NCI-H187 treated with DMSO at 0.1 percent for 48 hours (cell line): ENCODE results near the gene BCKDHB.
"Not testable (repeated sequence)": the region's sequence is repeated elsewhere in the genome, so short reads cannot be mapped to it uniquely, and the experiment has no call there.

Experiments
- DNase-seq: peaks from one replicate; lab custom pipeline; 2025; lab: John Stamatoyannopoulos, UW

The BCKDHB gene

DNA sequence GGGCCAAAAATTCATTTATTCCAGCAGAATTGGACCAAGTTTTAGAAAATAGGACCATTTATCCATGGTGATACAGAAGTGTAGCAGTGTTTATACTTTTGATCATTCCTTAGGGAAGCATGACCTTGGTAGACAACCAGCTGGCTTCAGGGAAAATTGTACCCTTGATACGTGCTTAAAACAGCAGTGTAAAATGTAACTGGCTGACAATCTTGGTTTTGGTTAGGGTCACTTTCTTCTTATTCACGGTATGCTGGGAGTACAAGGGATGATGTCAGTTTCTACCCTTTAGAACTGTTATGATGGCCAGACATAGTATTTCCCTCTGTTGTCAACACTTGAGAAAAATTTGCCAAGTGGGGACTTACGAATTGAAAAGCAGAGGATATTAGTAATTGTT lies 157.1 kb downstream of the BCKDHB start:
- no peak for DNase-seq

DNA sequence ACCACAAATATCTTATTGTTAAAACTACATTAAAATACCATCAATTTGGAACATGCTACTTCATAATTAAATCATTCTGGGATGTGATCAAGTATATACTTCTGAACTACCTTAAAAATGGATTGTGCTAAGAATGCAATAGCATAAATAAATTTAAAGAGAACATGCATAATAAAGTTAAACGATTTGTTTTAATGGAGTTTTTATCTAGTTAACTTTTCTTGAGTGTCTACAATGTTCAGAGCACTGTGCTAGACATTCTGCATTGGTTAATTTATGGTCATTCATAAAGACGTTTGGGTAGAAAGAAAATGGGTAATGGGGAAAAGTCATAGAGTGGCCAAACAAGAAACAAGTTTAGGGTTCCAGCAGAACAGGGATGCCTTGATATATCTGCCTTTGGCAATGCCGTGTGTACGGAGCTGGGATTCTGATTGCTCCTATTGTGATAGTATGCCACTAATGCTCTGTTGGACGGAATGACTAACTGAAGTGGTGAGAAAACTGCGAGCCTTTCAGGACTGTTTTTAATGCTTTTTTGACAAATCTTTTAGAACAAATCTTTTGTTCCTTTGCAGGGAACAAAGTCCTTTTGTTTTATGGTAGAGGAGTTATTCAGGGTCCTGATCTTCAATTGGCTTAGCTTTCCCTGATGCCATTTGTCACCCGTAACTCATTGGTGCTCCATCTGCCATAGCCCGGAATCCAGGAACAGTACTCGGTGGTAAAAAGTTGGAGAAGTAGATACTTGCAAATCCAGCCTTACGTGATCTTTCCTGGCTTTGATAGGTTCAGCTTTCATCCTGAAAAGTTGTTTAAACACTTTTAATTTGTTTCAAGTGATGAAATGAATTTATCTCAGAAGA lies 162.6 kb downstream of the BCKDHB start:
- no peak for DNase-seq

DNA sequence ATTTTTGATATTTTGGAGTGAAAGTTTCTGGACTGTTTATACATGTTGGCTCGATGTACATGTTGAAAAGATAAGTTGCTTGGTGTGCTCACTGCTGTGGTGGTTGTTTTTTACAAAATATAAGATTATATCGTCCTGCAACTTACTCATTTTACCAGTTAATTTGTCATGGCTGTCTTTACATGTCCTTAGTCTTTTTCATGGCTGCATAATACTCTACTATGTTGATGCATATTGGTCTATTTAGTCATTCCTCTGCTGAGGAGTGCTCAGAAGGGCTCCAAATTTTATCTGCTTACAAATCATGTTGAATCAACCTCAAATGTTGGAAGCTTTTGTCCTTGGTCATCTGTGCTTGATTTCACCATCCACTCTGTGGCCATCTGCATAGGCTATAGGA lies 164.6 kb downstream of the BCKDHB start:
- DNase-seq, result no peak

DNA sequence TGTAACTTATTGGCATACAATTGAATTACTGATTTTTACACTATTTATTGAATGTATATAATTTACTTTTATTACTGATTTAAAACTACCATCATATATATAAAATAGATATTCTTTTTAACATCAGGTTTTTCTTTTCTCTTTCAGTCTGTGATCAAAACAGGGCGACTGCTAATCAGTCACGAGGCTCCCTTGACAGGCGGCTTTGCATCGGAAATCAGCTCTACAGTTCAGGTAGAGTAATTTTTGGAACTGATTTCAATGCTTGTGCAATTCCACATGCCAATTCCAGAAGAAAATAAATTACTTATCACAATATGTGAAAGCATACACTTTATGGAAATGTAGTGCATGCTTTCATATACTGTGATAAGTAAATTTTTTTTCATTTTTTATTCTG lies 166.5 kb downstream of the BCKDHB start:
- no peak for DNase-seq

DNA sequence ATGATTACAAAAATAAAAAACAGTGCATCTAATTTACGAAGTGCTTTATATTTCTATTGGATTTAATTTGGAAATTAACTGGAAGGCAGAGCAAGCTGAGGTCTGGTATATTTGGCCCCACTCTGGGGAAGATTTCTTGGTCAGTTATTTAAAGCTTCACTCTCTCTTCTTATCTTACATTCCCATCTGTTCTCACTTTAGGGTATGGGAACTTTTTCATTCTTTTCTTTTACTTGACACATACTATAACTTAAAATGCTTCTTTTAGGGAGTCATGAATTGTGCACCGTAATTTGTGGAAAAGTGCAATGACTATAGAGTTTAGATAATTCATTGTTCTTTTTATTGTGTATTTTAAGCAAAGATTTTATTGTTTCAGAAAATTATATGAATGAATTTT lies 170.4 kb downstream of the BCKDHB start:
- DNase-seq, result no peak

DNA sequence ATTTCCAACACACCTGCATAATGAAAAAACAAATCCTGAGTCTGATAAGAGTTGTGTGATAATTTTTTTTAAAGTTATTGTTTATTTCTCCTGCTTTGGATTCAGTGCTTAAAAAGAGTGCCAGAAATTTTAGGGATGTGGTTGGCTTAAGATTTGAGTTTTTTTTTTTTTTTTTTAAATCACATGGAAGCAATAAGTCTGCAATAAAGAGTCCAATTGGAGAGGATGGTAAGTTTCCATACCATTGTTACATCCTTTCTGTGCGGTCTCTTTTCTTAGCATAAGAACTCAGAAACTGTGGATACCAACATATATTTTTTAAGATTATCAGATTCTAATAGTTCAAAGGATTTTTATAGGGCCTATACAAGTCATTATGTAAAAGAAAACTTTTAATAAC lies 171.0 kb downstream of the BCKDHB start:
- no peak for DNase-seq

DNA sequence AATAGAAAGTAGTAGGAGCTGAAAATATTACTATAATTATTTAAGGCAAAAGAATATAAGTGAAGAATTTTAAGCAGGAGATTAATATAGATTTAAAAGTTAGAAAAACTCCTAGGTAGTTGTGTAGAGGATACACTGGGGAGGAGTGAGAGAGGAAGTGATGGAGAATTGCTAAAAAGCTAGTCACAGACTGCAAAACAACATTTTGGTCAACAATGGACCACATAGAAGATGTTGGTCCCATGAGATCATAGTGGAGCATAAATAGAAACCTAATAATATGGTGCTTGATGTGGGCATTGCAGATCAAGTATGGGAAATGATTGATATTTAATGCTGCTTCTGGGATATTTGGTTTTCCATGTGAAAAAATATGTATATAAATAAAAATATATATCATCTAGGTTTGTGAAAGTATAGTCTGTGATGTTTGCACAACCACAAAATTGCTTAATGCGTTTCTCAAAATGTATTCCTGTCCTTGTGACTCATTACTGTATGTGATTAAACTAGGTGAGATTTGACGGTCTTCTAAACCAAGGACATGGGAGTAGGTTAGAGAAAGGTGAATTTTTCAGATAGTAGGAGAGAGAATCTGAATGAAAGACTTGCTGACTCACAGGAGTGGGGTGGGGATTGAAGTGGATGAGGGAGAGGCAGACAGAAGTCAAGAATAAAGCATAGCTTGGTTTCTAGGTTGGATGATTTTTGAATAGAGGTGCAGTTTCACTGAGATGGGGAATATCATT lies 174.0 kb downstream of the BCKDHB start:
- DNase-seq, result no peak

DNA sequence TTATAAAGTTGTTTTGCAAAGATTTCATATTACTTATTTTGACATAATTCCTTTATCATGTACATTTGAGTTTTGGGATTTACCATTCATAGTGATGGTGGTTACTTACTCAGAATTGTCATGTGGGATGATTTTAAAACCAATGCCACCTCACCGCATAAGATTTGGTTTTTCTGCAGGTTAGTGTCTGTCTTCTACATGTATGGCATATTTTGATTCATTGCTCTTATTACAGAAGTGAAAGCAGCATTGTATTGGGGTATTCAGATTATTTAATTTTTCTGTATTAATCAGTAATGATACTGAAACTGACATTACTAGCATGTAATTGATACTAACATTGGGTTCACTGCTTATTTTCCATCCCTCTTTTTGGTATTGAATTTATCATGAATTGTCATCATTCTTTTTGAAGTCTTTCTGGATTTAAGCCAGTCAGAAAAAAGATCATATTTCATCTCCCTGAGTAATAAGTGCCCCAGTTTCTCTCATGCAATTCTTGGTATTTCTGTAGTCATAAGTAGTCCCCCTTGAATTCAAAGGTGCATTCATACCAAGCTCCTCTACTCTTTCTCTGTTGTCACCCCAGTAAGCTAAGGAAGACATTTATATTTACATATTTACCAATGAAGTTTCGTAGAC lies 176.6 kb downstream of the BCKDHB start:
- DNase-seq, result no peak

DNA sequence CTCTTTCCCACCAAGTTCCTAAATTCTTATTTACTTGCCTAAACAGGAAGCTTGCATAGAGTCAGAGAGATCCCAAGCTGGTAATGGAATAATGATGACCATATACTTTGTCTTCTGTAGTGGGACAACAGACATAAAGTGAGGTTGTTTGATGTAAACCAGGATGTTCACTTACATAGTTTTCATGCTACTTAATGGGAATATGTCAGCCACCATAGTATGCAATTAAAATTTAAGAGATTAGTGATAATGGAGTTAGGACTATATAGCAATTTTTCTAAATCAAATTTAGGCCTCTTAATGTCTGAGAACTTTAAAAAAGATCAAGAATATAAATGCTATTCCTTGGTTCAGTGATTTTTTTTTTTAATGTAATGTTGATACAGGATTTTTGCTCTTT lies 180.6 kb downstream of the BCKDHB start:
- DNase-seq, result no peak

DNA sequence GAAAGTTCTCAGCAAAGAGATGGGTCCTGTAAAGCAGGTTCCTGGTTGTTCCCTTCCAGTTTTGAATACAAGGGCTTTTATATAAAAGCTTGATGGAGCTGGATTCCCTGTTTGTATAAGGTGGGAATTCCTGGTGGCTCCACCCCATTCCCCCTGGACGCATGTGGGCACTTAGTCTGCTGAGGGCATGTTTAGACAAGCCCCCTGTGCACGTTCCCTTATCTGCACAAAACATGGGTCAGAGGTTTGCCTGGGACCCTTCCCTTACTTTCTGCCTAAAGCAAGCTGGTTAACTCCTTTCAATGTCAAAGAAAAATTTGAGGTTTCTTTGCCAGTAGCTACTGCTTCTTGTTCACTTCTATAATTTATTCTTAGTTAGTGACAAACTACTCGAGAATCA lies 181.1 kb downstream of the BCKDHB start:
- no peak for DNase-seq

DNA sequence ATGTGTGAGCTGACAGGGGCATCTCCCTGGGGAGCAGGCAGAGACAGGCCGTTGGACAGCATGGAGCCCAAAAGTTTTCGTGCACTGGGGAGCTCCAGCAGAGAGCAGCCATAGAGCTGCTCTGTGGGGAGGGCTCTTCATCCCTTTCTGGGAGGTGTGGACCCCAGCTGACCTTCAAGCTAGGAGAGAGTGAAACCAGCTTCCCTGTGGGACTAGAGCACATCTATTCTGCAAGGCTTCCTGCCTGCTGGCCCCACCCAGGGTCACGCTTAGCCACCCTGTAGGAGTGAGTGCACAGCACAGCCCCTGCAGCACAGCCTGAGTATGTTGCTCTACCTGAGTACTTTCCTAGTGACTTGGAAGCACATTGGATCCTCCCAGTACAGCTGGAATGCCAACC lies 183.3 kb downstream of the BCKDHB start:
- no peak for DNase-seq

DNA sequence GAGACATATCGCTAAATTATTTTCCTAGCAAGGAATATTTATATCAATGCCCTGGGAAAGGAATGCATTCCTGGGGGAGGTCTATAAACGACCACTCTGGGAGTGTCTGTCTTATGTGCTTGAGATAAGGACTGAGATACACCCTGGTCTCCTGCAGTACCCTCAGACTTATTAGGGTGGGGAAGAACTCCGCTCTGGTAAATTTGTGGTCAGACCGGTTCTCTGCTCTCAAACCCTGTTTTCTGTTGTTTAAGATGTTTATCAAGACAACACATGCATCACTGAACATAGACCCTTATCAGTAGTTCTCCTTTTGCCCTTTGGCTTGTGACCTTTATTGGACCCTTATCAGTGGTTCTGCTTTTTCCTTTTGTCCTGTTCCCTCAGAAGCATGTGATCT lies 188.1 kb downstream of the BCKDHB start:
- not testable (repeated sequence) for DNase-seq

DNA sequence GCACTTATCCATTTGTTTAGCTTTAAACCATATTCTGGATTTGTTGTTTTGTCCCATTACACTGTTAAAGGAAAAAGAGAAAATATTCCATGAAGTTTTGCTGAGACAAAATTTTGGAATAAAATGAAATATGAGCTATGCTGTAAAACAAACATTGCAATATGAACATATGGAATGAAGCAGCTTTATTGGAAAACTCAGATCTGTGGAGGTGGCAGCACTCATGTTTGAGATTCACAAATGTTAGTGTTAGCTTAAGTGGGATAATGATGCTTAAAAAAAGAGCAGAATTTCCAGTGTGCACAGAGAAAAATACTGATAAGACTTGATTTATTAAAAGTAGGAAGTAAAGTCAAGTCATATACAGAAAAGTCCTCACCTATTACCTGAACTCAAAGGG lies 196.2 kb downstream of the BCKDHB start:
- no peak for DNase-seq

DNA sequence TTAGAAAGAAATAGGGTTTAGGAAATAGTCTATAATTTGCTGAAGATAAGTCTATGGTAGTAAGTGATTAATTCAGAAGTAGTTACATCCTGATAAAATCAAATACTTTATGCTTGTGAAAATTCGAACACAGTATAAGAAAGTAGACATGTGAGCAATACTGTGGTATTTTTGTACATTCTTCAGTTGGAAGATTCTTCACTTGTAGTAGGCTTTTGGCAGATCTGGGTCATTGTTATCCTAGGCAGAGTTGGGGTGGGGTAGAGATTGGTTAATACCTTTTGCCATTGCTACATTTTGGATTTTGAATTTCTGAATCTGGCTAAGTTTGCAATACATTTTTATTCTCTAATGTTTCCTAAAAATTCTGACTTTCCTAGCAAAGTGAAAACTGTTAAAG lies 197.5 kb downstream of the BCKDHB start:
- DNase-seq, result no peak

DNA sequence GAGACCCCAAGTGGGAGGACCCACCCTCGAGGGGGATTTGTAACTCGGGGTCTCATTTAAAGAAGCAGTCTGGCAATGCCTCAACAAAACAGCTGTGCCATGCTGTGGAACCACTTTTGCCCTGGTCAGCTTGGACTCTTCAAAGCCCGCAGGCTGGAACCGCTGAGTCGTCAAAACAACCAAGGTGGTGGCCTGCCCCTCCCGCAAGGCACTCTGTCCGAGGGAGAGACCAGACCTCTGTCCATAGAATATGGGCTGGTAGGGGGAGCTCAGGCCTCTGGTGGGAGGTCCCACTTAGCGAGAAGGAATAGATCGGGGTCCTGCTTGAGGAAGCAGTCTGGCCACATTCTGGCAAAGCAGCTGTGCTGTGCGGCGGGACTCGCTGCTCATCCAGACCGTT lies 208.1 kb downstream of the BCKDHB start:
- no peak for DNase-seq

DNA sequence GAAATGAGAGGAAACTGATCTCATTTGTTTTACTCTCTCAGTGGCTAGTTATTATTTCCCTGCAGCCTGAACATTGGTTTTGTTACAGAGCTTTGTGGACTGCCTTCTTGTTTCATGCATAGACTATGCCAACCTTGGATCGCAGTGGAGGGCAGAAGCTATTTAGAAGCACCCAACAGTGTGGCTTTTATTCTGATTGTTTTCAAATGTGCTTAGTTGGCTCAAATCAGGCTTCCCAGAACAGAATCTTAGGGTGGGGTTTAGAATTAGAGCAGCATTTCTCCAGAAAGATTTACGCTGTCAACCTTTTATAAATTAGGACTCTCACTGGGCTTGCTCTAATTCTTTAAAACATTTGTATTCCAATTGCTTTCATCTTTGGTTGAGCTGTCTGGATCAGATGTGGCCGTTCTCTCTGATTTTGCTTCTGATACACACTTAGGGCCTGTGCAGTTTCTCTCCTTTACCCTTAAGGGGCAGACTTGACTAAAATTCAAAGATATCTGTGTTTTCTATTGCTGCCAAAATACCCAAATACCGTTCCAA lies 210.3 kb downstream of the BCKDHB start:
- no peak for DNase-seq

DNA sequence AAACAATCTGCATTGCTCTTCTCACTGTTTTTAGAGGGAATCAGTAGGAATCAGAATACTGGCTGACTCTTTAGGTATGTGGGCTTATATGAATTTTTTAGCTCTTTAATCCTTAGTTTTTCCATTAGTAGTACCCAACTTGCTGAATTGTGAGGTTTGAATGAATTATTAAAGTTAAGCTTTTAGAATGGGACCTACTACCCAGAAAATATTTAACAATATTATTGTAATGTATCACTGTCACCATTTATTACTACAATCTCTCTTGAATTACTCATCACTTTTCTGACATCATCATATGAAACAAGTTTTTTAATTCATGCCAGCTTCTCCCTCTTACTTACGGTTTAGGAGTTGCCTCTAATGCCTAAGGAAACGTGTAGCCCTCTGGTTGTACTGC lies 212.7 kb downstream of the BCKDHB start:
- no peak for DNase-seq

DNA sequence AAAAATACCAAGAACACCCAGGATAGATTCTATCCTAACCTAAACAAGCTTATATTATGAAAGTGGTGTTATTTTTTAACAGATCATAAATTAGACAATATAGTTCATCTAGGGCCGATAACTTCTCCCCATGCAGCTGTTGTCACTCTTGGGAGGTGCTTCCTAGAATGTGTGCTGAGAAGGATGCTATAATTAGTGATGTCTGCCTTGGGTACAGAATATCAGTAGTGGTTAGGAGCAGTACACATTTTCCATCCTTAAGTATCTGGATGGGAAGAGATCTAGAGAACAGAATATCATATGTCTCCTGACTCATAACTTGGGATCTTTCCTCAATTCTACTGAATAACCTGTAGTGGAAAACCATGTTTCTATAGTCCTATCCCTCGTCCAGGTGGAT lies 214.5 kb downstream of the BCKDHB start:
- DNase-seq, result no peak

DNA sequence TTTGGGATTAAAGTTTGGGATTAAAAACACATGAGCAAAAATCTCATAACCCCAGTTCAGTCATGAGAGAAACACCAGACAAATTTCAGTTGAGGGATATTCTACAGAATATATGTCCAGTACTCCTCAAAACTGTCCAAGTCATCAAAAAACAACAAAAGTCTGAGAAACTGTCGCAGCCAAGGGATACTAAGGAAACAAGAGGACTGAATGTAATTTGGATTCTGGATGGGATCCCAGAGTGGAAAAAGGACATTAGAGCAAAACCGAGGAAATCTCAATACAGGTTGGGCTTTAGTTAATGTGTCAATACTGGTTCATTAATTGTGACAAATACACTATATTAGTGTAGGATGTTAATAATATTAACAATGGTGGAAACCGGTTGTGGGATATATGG lies 219.3 kb downstream of the BCKDHB start:
- no peak for DNase-seq

DNA sequence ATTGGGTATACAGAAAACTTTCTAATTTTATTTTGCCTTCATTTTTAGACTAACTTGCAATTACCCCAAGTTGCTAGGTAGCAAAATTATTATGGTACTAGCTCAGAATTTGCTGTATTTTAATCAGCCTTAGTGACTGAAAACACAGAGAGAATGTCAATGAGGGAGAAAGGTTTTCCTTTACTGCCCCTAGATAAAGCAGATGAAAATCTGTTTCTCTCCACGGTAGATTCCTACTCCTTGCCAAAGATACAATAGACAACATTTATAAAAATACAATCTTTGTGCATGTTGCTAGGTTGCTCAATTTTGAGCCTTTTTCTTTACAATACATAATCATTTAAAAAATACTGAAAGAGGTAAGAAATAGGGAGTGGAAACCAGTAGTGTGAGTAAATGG lies 222.2 kb downstream of the BCKDHB start:
- DNase-seq, result no peak

DNA sequence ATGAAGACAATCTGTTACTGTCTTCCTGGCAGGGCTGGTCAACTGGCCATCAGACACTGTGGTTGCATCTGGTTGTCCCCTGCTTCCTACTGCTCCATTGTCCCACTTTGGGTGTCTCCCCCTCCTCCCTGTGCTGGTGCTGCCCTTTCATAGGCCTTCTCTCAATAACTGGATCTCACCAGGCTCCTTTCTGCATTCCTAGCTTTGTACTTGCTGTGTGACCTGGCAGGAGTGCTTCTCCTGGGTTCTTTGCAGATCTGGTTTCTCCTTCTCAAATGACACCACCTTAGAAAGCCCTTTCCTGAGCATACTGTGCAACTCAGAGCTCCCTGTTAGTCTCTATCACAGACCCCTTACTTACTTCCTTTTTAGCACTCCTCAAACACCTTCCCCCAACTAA lies 223.0 kb downstream of the BCKDHB start:
- no peak for DNase-seq

DNA sequence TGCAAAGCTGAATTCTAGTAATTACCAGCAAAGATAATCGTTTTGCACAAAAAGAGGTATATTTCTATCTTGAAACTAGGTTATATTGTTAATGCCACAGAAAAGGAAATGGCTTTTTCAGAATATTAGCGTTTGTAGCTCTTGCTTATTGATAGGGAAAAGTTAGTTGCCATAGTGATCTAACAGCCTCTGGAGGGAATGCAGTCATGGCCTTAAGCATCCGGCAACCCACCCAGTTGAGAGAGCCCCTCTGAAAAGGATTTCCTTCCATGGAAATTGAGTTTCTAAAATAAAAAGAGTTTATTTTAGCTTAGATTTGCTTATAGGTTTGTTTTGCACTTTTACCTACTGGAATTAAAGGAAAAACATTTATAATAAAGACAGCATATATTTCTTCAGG lies 224.5 kb downstream of the BCKDHB start:
- DNase-seq, result no peak

DNA sequence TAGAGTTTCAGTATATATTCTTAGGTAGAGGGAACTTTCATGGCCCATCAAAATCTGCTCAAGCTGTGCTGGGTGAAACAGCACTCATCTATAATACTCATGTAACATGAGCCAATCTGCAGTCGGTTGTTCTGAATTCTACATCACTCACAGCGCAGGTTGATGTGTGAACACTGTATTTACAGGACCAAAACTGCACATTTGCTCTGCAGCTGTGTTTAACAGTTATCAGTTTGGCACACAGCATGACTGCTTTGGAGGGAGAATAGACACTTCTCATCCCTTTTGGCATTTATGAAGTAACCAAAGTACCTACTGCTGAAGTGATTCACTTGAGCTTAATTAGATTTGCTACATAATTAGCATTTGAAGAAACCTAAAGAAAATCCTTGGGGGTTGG lies 225.1 kb downstream of the BCKDHB start:
- DNase-seq, result no peak
